Neural cell (in vitro differentiated cells): Measurements from ENCODE around the gene ISOC2. TPM values are rescaled to one million over a fixed set of nuclear protein-coding genes. Genes with fewer than 3 reads are reported as not detected.

Source experiments
- H2AFZ ChIP-seq: fragments of 200-600, 300-800 bp; sonication (generic), shearing (Covaris generic); 2 replicates; pipeline ENCODE4 v1.6.0; 2014; ENCODE audit warnings: low read depth, mild to moderate bottlenecking, antibody characterized with exemption, low read length, moderate library complexity
- H3F3A ChIP-seq: fragments of 200-600 bp; shearing (Covaris generic); 2 replicates; pipeline ENCODE4 v1.6.1; 2016; ENCODE audit warnings: mild to moderate bottlenecking, moderate library complexity, mixed read lengths, antibody characterized with exemption, low read length; ENCODE audit not compliant: insufficient read depth, poor library complexity, severe bottlenecking
- H3K27ac ChIP-seq: fragments of 200-600, 300-800 bp; sonication (generic), shearing (Covaris generic); 2 replicates; pipeline ENCODE4 v1.5.1; 2014; ENCODE audit warnings: mild to moderate bottlenecking, low read length, moderate library complexity
- H3K27me3 ChIP-seq: fragments of 300-800, 200-600 bp; sonication (generic), shearing (Covaris generic); 2 replicates; pipeline ENCODE4 v1.6.0; 2014; ENCODE audit warnings: mild to moderate bottlenecking, low read depth, low read length, moderate library complexity; ENCODE audit not compliant: insufficient read depth
- H3K36me3 ChIP-seq: fragments of 300-800, 200-600 bp; sonication (generic), shearing (Covaris generic); 2 replicates; pipeline ENCODE4 v1.5.1; 2014; ENCODE audit warnings: mild to moderate bottlenecking, antibody characterized with exemption, low read length, moderate library complexity; ENCODE audit not compliant: insufficient read depth
- H3K4me2 ChIP-seq: fragments of 300-800, 200-600 bp; sonication (generic), shearing (Covaris generic); 2 replicates; pipeline ENCODE4 v1.6.0; 2014; ENCODE audit warnings: mild to moderate bottlenecking, low read length
- H3K4me3 ChIP-seq: fragments of 300-800, 200-600 bp; sonication (generic), shearing (Covaris generic); 2 replicates; pipeline ENCODE4 v1.5.1; 2014; ENCODE audit warnings: mild to moderate bottlenecking, low read length, moderate library complexity
- H3K79me2 ChIP-seq: fragments of 200-600 bp; shearing (Covaris generic); replicated peaks from 2 replicates; pipeline ENCODE4 v1.6.0; 2014; ENCODE audit warnings: mild to moderate bottlenecking, low read length, moderate library complexity; ENCODE audit not compliant: insufficient read depth
- H3K9ac ChIP-seq: fragments of 300-800, 200-600 bp; sonication (generic), shearing (Covaris generic); 2 replicates; pipeline ENCODE4 v1.6.1; 2016; ENCODE audit warnings: mild to moderate bottlenecking, low read length, mixed read lengths
- H3K9me2 ChIP-seq: fragments of 200-600 bp; shearing (Covaris generic); 2 replicates; pipeline ENCODE4 v1.6.1; 2016; ENCODE audit warnings: mild to moderate bottlenecking, low read length, mixed read lengths; ENCODE audit not compliant: insufficient read depth
- H3K9me3 ChIP-seq: fragments of 200-600, 300-800 bp; sonication (generic), shearing (Covaris generic); 2 replicates; pipeline ENCODE4 v1.6.1; 2016; ENCODE audit warnings: mild to moderate bottlenecking, mixed run types, low read length, moderate library complexity, mixed read lengths
- H4K20me1 ChIP-seq: fragments of 200-600 bp; shearing (Covaris generic); 2 replicates; pipeline ENCODE4 v1.6.1; 2016; ENCODE audit warnings: mild to moderate bottlenecking, mixed run types; ENCODE audit not compliant: insufficient read depth
- CTCF ChIP-seq: fragments of 450-650 bp; IDR thresholded peaks from 2 replicates; pipeline ENCODE4 v1.5.1; 2014; ENCODE audit warnings: antibody characterized with exemption, mild to moderate bottlenecking, moderate library complexity; ENCODE audit not compliant: poor library complexity, severe bottlenecking
- EP300 ChIP-seq: fragments of 450-650 bp; conservative IDR thresholded peaks from 2 replicates; pipeline ENCODE4 v1.6.1; 2014; ENCODE audit warnings: antibody characterized with exemption, mild to moderate bottlenecking, moderate library complexity; ENCODE audit not compliant: poor library complexity, severe bottlenecking
- EZH2 ChIP-seq: fragments of 200-600, 300-800 bp; shearing (Covaris generic), sonication (generic); IDR thresholded peaks from 2 replicates; pipeline ENCODE4 v1.6.1; 2014; ENCODE audit warnings: antibody characterized with exemption, low read length, borderline replicate concordance, mild to moderate bottlenecking; ENCODE audit not compliant: insufficient read depth, poor library complexity, severe bottlenecking
- MXI1 ChIP-seq: fragments of 450-650 bp; conservative IDR thresholded peaks from 2 replicates; pipeline ENCODE4 v1.6.1; 2014; ENCODE audit warnings: antibody characterized with exemption, mild to moderate bottlenecking; ENCODE audit not compliant: poor library complexity, severe bottlenecking
- POLR2AphosphoS5 ChIP-seq: IDR thresholded peaks from 2 replicates; pipeline ENCODE4 v1.6.1; 2012
- RAD21 ChIP-seq: fragments of 450-650 bp; conservative IDR thresholded peaks from 2 replicates; pipeline ENCODE4 v1.6.1; 2014; ENCODE audit warnings: antibody characterized with exemption, mild to moderate bottlenecking, moderate library complexity
- SMC3 ChIP-seq: fragments of 450-650 bp; conservative IDR thresholded peaks from 2 replicates; pipeline ENCODE4 v1.6.1; 2014; ENCODE audit warnings: antibody characterized with exemption, mild to moderate bottlenecking, moderate library complexity; ENCODE audit not compliant: poor library complexity
- TAF1 ChIP-seq: IDR thresholded peaks from 2 replicates; pipeline ENCODE4 v1.6.1; 2012; ENCODE audit warnings: low read depth
- polyA plus RNA-seq: library from polyadenylated mRNA; depleted of rRNA; stranded (reverse); fragments of >200 nt; gene quantifications from 2 replicates; pipeline ENCODE4 v1.2.3, GENCODE V29; 2014
- TF ChIP-seq, protein P1 (sequence below): IDR thresholded peaks from 2 replicates; pipeline ENCODE4 v1.6.1; 2012; ENCODE audit warnings: borderline replicate concordance

Gene ISOC2
- polyA plus RNA-seq, 1 donor from 2014 or later, result 48.1 TPM

DNA sequence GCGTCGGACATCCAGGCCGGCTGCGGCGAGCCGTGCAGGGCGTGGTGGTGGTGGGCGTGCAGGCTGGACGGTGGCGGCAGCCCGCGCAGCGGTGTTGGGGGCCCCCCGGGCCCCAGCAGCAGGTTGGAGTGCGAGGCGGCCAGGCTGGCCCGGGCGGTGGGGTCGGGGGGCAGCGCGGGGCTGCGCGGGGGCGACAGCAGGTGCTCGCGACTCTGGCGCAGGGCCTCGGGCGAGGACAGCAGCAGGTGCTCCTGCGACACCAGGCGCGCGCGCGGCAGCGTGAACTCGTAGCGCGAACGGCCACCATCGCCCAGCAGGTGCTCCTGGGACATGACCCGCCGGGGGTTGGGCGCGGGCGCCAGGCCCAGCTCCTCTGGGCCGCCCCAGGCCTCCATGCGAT, 28.1 kb downstream of the ISOC2 start:
- no peak overlapping the region for H3K27ac ChIP-seq
- peaks cover 2% of the 10 kb centered on the region for H3K27me3 ChIP-seq

DNA sequence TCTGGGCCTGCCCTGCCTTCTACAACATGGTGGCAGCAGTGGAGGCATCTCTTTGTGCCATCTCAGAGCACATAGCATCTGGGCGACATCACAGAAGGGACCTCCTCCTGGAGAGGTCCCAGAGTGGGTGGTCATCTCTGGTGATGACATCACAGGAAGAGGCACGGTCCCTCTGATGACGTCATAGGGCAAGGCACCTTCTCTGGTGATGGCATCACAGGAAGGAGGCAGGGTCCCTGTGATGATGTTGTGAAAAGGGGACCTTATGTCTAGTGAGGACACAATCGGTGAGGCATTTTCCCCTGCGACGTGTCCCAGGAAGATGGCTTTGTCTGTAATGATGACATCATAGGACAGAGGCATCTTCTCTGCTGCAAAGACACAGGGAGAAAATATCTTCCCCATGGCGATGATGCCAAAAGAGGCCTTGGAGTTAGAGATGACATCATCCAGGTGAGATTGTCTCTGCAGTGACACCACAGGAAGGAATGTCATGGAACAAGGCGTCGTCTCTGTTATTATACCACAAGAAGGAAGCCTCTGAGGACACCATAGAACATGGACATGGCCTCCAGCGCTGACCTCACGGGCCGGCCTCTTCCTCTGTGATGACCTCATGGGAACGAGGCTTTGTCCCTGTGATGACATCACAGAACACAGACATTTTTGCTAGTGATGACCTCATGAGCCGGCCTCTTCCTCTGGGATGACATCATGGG, 29.0 kb downstream of the ISOC2 start:
- Histone ChIP-seq H4K20me1 (no peaks in the 10 kb centered on the region), H3K36me3 (peaks cover 25% of the 10 kb centered on the region), H3K79me2 (no peaks in the 10 kb centered on the region), H3K9me3 (no peaks in the 10 kb centered on the region), H3K4me2 (no peak overlapping the region), H3K27me3 (no peaks in the 10 kb centered on the region), H3F3A (no peaks in the 10 kb centered on the region), H3K27ac (no peak overlapping the region), H2AFZ (no peak overlapping the region), H3K9ac (no peak overlapping the region), H3K4me3 (no peak overlapping the region), H3K9me2 (no peaks in the 10 kb centered on the region)
- TF ChIP-seq SMC3 (no peak), CTCF (no peak), POLR2AphosphoS5 (no peak), EP300 (no peak), MXI1 (no peak), EZH2 (no peak)
- TF ChIP-seq, protein P1, sequence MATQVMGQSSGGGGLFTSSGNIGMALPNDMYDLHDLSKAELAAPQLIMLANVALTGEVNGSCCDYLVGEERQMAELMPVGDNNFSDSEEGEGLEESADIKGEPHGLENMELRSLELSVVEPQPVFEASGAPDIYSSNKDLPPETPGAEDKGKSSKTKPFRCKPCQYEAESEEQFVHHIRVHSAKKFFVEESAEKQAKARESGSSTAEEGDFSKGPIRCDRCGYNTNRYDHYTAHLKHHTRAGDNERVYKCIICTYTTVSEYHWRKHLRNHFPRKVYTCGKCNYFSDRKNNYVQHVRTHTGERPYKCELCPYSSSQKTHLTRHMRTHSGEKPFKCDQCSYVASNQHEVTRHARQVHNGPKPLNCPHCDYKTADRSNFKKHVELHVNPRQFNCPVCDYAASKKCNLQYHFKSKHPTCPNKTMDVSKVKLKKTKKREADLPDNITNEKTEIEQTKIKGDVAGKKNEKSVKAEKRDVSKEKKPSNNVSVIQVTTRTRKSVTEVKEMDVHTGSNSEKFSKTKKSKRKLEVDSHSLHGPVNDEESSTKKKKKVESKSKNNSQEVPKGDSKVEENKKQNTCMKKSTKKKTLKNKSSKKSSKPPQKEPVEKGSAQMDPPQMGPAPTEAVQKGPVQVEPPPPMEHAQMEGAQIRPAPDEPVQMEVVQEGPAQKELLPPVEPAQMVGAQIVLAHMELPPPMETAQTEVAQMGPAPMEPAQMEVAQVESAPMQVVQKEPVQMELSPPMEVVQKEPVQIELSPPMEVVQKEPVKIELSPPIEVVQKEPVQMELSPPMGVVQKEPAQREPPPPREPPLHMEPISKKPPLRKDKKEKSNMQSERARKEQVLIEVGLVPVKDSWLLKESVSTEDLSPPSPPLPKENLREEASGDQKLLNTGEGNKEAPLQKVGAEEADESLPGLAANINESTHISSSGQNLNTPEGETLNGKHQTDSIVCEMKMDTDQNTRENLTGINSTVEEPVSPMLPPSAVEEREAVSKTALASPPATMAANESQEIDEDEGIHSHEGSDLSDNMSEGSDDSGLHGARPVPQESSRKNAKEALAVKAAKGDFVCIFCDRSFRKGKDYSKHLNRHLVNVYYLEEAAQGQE, result no peak

More for the DNA sequence above, 28.1 kb downstream of the ISOC2 start:
- Histone ChIP-seq H3K9ac (no peak overlapping the region), H2AFZ (no peak overlapping the region), H4K20me1 (no peaks in the 10 kb centered on the region), H3K4me2 (no peak overlapping the region), H3K9me2 (no peaks in the 10 kb centered on the region), H3K79me2 (no peaks in the 10 kb centered on the region), H3F3A (no peaks in the 10 kb centered on the region), H3K4me3 (no peak overlapping the region), H3K9me3 (no peaks in the 10 kb centered on the region), H3K36me3 (peaks cover 25% of the 10 kb centered on the region)
- TF ChIP-seq CTCF (no peak), MXI1 (no peak), EZH2 (no peak), TAF1 (no peak), EP300 (no peak), POLR2AphosphoS5 (no peak), RAD21 (no peak), SMC3 (no peak)
- TF ChIP-seq, protein P1, result no peak
